Mesenteric fat pad (tissue), 1 donor: ENCODE measurements around the gene MDN1. TPM values are rescaled to one million over a fixed set of nuclear protein-coding genes. Genes with fewer than 3 reads are reported as not detected.

Experiments used
- DNase-seq: peaks from one replicate; pipeline ENCODE4 v3.0.0-alpha.2; 2020; ENCODE audit warnings: low spot score
- total RNA-seq: library from RNA; stranded (reverse); fragmentation: NEBNext Ultra II Directional; extraction: Animal tissue kit (Norgen Biotek cat#: 25700); gene quantifications from one replicate; pipeline ENCODE4 v1.2.1, GENCODE V29; 2021
- donor health status: DM: yes; HTN: yes; CAD: no.

MDN1 gene
- total RNA-seq, 1 donor from 2014 or later: 33.8 TPM

GRCh38 chr6:89694428-89694827, 125.2 kb downstream of the MDN1 start:
- no peak for DNase-seq

DNA sequence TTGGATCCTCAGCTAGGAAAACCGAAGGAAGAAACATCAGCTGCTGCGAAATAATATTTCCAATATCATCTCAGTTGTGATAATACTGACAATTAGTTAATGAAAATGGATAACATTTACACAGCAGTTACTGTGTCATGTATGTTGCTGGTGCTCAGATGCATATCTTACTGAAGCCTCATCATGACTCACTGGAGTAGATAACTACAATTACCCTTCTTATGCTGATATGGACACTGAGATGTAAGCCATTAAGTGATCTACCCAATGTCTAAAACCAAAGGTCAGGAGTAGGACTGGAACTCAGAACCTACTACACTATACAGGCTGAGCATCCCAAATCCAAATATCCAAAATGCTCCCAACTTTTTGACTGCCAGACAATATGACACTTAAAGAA, 126.4 kb downstream of the MDN1 start:
- DNase-seq: no peak

GRCh38 chr6:89692256-89692655, 127.3 kb downstream of the MDN1 start:
- no peak for DNase-seq

- DNase-seq: no peak
These were observed 128.7 kb downstream of the MDN1 start for GRCh38 chr6:89690944-89691324.

DNA sequence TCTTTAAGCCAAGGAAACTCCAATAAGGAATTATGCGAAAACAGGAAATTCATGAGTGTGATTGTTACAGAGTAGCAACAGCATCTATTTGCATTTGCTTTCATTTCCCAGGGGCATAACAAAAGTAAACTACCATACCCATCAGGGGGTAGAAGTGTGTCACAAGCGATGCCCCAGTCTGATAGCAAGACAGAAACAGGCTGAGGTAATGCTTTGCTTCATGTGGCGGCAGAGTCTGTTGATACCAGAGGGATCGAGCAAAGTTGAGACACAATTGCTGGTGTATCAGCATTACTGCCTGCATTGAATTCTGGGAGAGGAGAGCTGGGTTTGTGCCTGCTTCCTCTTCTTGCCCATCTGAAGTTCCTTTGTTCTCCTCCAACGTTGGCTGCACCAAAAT, 129.9 kb downstream of the MDN1 start:
- no peak for DNase-seq

- DNase-seq: no peak
These were observed 131.3 kb downstream of the MDN1 start for GRCh38 chr6:89688328-89688727.

GRCh38 chr6:89685311-89685710, 134.3 kb downstream of the MDN1 start:
- no peak for DNase-seq

DNA sequence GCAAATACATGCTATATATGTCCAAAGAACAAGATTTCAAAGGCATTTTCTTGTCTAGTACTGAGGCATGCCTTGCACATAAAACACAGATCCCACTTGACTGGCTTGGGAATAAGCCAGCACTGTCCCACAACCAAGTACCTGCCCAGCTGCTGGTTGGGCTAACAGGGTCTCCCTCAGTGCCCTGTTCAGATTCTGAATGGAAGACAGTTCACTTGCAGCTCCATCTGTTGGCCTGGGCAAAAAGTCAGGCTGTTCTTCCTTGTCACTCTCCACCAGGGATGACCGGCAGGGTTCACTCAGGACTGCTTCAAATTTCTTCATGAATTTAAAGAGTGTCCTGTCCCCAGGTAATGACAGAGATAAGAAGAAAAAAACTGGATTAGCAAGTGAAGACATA, 136.6 kb downstream of the MDN1 start:
- DNase-seq: no peak

DNA sequence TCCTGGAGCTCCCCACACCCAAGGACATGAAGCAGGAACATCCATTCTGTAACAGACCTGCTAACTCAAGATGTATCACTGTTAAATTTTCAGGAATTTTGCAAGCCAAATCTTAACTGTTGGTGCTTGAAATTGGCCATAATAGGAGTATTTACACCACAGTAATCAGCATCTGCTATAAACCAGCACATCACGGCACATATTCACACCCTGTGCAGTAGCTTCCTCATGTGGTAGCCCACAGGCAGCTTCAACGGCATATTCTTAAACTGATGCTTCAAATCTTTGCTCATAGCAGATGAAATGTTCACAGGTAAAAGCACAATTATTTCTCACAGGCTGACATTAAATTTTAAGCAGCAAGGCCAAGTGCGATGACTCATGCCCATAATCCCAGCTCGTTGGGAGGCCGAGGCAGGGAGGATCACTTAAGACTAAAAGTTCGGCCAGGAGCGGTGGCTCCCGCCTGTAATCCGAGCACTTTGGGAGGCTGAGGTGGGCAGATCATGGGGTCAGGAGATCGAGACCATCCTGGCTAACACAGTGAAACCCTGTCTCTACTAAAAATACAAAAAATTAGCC, 137.5 kb downstream of the MDN1 start:
- no peak for DNase-seq

DNA sequence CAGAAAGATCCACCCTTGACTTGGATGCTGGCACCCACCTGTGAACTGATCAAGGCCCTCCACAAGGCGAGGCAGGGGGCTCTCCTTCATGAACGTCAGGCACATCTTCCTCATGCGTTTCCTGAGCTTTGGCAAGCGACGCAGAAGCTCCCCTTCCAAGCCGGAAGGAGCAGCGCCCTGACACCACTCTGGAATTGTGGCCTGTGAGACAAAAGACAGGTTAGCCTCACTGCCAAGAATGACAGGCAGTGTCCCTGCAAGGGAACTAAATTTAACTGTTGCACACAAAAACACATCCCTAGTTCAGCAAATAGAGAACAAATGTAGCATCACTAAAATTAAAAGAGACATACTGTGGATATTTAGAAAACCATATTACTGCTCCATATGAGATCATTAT, 139.0 kb downstream of the MDN1 start:
- no peak for DNase-seq

DNA sequence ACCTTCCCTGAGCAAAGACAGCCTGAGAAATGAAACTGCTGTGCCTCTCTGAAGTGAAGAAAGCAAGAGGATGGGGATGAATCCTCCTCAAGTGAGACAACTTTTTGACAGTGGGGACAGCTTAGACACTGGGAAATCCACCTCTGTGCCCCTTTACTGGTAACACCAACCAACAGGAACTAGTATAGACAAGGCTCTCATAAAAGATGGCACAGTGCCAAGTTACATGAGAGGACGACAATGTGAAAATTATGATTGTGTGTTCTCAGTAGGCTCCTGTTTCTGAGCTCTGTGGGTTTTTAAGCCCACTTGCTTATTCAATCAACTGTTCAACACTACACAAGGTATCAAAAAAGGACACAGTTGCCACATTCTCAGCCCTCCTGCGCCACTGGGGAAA, 139.4 kb downstream of the MDN1 start:
- no peak for DNase-seq

DNA sequence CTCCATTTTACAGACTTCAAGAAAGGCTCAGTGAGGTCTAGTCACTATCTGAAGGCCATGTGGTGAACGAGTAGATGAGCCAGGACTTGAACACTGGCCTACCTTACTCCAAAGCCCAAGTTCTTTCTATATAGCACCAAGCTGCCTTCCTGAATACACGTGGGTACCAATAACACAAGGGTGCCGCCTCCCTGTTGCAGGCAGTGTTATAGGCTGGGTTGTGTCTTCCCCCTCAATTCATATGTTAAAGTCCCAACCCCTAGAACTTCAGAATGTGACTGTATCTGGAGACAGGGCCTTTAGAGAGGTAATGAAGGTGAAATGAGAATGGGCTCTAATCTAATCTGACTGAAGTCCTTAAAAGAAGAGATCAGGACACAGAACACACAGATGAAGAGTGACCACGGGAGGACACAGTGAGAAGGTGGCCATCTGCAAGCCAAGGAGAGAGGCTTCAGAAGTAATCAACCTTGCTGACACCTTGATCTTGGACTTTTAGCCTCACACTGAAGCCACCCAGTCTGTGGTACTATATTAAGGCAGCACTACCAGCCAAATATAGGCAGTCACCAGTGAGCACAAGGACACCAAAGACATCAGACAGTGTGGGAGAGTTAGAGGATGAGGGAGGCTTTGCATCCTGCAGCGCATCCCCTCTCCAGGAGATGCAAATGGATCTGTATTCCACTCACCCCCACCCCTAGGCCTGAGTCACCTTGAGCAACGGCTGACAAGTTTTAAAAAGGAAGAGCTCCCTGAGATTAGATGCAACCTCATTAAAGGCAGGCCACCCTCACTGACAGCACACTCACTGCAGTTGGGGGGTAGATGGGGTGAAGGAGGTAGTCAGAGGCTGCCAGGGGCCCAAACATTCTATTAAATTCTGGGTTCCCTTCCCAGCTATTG, 140.1 kb downstream of the MDN1 start:
- no peak for DNase-seq

DNA sequence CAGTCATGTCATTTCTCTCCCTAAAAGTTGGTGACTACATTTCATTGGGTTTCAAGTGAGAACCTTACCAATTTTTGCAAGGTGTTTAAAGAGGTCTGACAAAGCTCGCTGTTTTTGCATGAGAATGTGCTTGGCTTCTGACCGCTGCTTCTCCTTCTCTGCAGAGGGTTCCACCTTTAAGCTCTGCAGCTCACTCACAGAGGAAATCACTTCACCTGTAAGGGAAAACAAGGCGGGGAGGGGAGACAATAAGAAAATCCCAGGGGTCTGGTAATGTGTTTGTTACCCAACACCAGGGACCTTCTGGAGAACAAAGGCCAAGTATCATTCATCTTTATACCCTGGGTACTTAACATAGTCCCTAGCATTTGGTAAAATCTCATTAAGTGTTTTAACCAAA, 141.1 kb downstream of the MDN1 start:
- no peak for DNase-seq

DNA sequence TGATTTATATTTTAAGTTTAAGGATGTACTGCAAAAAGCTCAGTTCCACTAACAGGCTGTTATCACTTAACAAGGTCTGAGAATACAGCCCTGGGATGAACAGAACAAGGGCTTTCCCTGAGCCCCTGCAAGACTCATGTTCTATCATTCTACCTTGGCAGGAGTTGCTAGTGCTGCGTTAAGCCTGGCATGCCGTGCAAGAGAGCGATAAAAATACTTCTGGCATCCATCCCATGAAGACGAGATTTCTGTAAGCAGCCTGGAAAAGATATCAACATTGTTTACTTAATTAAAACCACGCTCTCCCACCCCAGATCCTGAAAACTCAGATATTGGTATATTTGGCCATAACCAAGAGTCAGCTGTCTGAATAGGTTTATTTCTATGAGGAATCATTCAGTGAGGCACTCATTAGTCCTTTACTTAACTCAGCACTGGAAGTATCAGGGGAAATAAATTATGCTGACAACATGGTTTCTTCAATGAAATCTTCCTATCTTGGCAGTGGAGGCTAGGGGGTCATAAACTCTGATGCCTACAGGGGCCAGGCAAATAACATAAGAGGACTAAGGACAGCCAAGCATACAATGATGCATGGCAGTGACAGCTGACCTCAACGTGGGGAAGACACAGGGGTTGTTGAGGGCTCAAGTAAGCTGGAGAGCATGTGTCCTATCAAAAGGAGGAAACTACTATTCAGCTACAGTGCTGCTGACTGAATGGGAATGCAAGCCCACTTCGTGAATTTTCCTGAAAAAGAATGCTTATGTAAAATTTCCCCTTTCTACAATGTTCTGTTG, 143.4 kb downstream of the MDN1 start:
- no peak for DNase-seq

- no peak for DNase-seq
These were observed 148.5 kb downstream of the MDN1 start for GRCh38 chr6:89670935-89671565.

DNA sequence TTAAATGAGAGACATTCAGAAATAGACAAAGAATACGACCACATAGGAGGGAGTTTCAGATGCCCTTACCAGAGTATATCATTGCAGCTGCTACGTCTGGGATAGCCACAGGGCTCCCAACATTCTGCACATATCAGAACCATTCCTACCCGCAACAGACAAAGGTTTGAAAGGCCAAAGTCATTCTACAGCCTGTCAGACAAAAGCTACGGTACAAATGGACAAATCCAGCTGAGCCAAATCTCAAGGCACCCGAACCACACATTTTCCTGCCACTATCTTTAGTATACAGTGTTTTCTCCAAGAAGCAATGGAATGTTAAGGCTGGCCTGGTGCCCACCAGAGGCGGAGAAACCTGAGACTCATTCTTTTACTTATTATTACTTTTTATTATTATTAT, 150.6 kb downstream of the MDN1 start:
- DNase-seq: no peak

GRCh38 chr6:89667872-89668556, 151.6 kb downstream of the MDN1 start:
- no peak for DNase-seq

DNA sequence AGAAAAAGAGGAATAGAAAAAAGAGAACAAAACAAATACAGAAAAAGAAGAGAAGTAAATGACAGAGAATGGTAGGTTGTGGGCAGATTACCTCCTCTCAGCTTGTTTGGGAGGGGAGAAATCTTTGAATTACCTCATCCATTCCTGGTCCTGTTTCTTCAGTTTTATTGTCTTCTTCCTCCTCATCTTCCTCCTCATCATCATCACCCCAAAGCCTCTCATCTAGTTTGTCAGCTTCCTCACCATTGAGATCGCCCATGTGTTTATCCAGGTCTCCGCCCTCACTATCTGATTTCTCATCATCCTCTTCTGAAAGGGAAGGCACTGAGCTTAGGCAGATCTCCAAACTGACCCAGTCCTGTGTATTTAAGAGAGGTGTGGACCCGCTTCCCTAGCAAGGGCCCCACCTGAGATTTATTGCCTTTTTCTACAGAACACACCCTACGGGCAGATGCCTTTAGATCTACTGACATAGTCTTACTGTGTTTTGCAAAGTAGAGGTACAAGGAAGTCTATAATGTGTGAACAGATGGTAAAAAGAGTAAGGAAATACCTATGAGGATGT, 156.9 kb downstream of the MDN1 start:
- DNase-seq: no peak

- no peak for DNase-seq
These were observed 158.0 kb downstream of the MDN1 start for GRCh38 chr6:89661559-89661958.

DNA sequence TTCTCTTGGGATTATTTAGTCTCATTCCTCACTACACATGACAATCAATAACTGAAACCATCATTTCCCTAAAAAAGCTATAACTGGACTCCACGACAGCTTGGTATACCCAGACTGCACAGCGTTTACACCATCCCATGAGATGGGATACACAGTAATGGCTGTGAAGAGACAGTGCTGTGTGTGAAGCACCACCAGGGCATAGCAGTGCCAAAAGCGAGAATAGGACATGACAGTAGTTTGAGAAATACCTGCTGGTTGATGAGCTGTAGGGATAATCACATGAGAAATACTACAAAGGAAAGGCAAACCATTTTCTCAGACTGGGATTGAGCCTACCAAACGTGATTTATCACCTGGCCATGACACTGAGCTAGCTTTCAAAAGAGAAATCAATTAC, 158.6 kb downstream of the MDN1 start:
- no peak for DNase-seq
